GM12878 (cell line): ENCODE results near the gene LZIC. TPM values are rescaled to one million over a fixed set of nuclear protein-coding genes. Genes with fewer than 3 reads are reported as not detected.
A peak's percentile ranks its signal among the peaks of the same experiment; 100 is the strongest.

ENCODE experiments used
- ATAC-seq: fragments of 200-7000 bp; cut with Tn5 transposase; 3 replicates; pipeline ENCODE4 v1.9.1; 2020; ENCODE audit warnings: mild to moderate bottlenecking, moderate library complexity
- BruUV-seq: library from RNA; stranded (reverse); fragments of 400-500 nt; replicated peaks from 2 replicates; lab custom pipeline; 2021; lab: Mats Ljungman, UMichigan
- CTCF ChIA-PET: fragments of 300-600 bp; sonication (Branson Sonifier 250); formaldehyde crosslinking; extraction: SDS; loops from one replicate; lab custom pipeline; 2021; ENCODE audit warnings: inconsistent platforms; lab: Yijun Ruan, JAX
- POLR2A ChIA-PET: fragments of 350-600 bp; formaldehyde crosslinking; extraction: SDS; loops from one replicate; lab custom pipeline; 2021; ENCODE audit warnings: inconsistent platforms; lab: Charles Lee
- RAD21 ChIA-PET: fragments of 300-600 bp; sonication (Branson Sonifier 250); formaldehyde crosslinking; loops from one replicate; lab custom pipeline; 2023; ENCODE audit warnings: antibody characterized with exemption; ENCODE audit not compliant: unreplicated experiment; lab: Charles Lee
- SMC1A ChIA-PET: fragments of 300-600 bp; sonication (Branson Sonifier 250); formaldehyde crosslinking; loops from one replicate; lab custom pipeline; 2023; ENCODE audit not compliant: unreplicated experiment, uncharacterized antibody; lab: Charles Lee
- DNase-seq: peaks from one replicate; pipeline ENCODE4 v3.0.0-alpha.2; 2011; ENCODE audit warnings: low read depth, low spot score
- FAIRE-seq: peaks from 3 replicates; lab custom pipeline; 2011; peaks lifted over from hg19 to GRCh38; lab: Jason Lieb, UNC
- H2AFZ ChIP-seq: 2 replicates; pipeline ENCODE4 v1.6.0; 2011; ENCODE audit warnings: low read depth, low read length, control low read depth; ENCODE audit not compliant: control insufficient read depth
- H3K27ac ChIP-seq: 2 replicates; pipeline ENCODE4 v1.5.1; 2011; ENCODE audit warnings: control low read depth; ENCODE audit not compliant: control insufficient read depth, insufficient read depth
- H3K27me3 ChIP-seq, 2 experiments: replicated peaks in 1 of 2; 2 replicates each; pipeline versions ENCODE4 v1.6.0 to v1.6.1; 2011; ENCODE audit warnings: low read length in 1 of 2; ENCODE audit not compliant: control insufficient read depth in 2 of 2, insufficient read depth in 2 of 2
- H3K36me3 ChIP-seq, 2 experiments: 2 replicates each; pipeline ENCODE4 v1.5.1; 2011; ENCODE audit warnings: low read length in 1 of 2; ENCODE audit not compliant: control insufficient read depth in 2 of 2, insufficient read depth in 2 of 2
- H3K4me1 ChIP-seq: 2 replicates; pipeline ENCODE4 v1.6.1; 2011; ENCODE audit warnings: mild to moderate bottlenecking, low read length, moderate library complexity, mixed read lengths; ENCODE audit not compliant: control insufficient read depth, insufficient read depth
- H3K4me2 ChIP-seq: 2 replicates; pipeline ENCODE4 v1.6.0; 2011; ENCODE audit warnings: control low read depth; ENCODE audit not compliant: control insufficient read depth, insufficient read depth
- H3K4me3 ChIP-seq: fragments of 200-600 bp; sonication (generic); 2 replicates; pipeline ENCODE4 v1.5.1; 2016
- H3K79me2 ChIP-seq: 2 replicates; pipeline ENCODE4 v1.6.0; 2011; ENCODE audit warnings: low read length; ENCODE audit not compliant: control insufficient read depth, insufficient read depth
- H3K9ac ChIP-seq: 2 replicates; pipeline ENCODE4 v1.8.0; 2011; ENCODE audit warnings: low read length, control low read depth, mixed read lengths; ENCODE audit not compliant: control insufficient read depth, insufficient read depth
- H3K9me3 ChIP-seq: replicated peaks from 3 replicates; pipeline ENCODE4 v1.5.1; 2011; ENCODE audit warnings: mild to moderate bottlenecking, low read length; ENCODE audit not compliant: control insufficient read depth, insufficient read depth
- H4K20me1 ChIP-seq: 2 replicates; pipeline ENCODE4 v1.6.0; 2011; ENCODE audit not compliant: control insufficient read depth, insufficient read depth
- ASH2L ChIP-seq: fragments of 300-600, 200-600 bp; sonication (generic); IDR thresholded peaks from 2 replicates; pipeline ENCODE4 v1.6.1; 2017; ENCODE audit warnings: low read depth, mild to moderate bottlenecking, borderline replicate concordance
- ATF3 ChIP-seq: IDR thresholded peaks from 2 replicates; pipeline ENCODE4 v1.6.1; 2011; ENCODE audit warnings: low read depth, mild to moderate bottlenecking, low read length, moderate library complexity, borderline replicate concordance; ENCODE audit errors: extremely low read depth
- BHLHE40 ChIP-seq, 2 experiments: fragments of 450-650 bp in 1 of 2; IDR thresholded peaks; 2 replicates each; pipeline ENCODE4 v1.6.1; 2011 to 2017; ENCODE audit warnings: low read depth in 2 of 2, borderline replicate concordance in 1 of 2, improper control_type of control experiment in 1 of 2, low read length in 1 of 2, mild to moderate bottlenecking in 1 of 2
- CBFB ChIP-seq: IDR thresholded peaks from 2 replicates; pipeline ENCODE4 v1.6.1; 2016; ENCODE audit warnings: antibody characterized with exemption, low read depth
- CHD1 ChIP-seq: IDR thresholded peaks from 2 replicates; pipeline ENCODE4 v1.6.1; 2012; ENCODE audit warnings: low read depth, low read length, improper control_type of control experiment
- EED ChIP-seq: sonication (generic); IDR thresholded peaks from 2 replicates; pipeline ENCODE4 v1.6.1; 2016; ENCODE audit warnings: antibody characterized with exemption, low read depth
- IKZF1 ChIP-seq: fragments of 450-650 bp; conservative IDR thresholded peaks from 2 replicates; pipeline ENCODE4 v1.6.1; 2017; ENCODE audit warnings: antibody characterized with exemption, mild to moderate bottlenecking
- NR2C1 ChIP-seq: fragments of 450-650 bp; IDR thresholded peaks from 2 replicates; pipeline ENCODE4 v1.6.1; 2017; ENCODE audit warnings: antibody characterized with exemption, mild to moderate bottlenecking, moderate library complexity
- PKNOX1 ChIP-seq: fragments of 450-650 bp; IDR thresholded peaks from 2 replicates; pipeline ENCODE4 v1.6.1; 2016; ENCODE audit warnings: mild to moderate bottlenecking
- RAD51 ChIP-seq: fragments of 450-650 bp; IDR thresholded peaks from 2 replicates; pipeline ENCODE4 v1.6.1; 2016; ENCODE audit warnings: moderate library complexity, mild to moderate bottlenecking, inconsistent platforms
- SKIL ChIP-seq: fragments of 450-650 bp; IDR thresholded peaks from 2 replicates; pipeline ENCODE4 v1.6.1; 2017; ENCODE audit warnings: mild to moderate bottlenecking, low read depth, inconsistent platforms; ENCODE audit not compliant: poor library complexity, severe bottlenecking
- SMAD5 ChIP-seq: IDR thresholded peaks from 2 replicates; pipeline ENCODE4 v1.6.1; 2016; ENCODE audit warnings: antibody characterized with exemption, low read depth
- SMARCA5 ChIP-seq: fragments of 450-650 bp; IDR thresholded peaks from 2 replicates; pipeline ENCODE4 v1.6.1; 2017; ENCODE audit warnings: mild to moderate bottlenecking
- SPI1 ChIP-seq: IDR thresholded peaks from 2 replicates; pipeline ENCODE4 v1.6.1; 2011; ENCODE audit warnings: low read depth, mild to moderate bottlenecking, low read length, moderate library complexity, borderline replicate concordance; ENCODE audit not compliant: insufficient read depth
- SREBF2 ChIP-seq: IDR thresholded peaks from 2 replicates; pipeline ENCODE4 v1.6.1; 2012; ENCODE audit warnings: mild to moderate bottlenecking, low read length
- SRF ChIP-seq, 2 experiments: IDR thresholded peaks; 2 replicates each; pipeline ENCODE4 v1.6.1; 2011; ENCODE audit warnings: low read depth in 2 of 2, low read length in 2 of 2, mild to moderate bottlenecking in 1 of 2, moderate library complexity in 1 of 2
- WGBS: methylation state at CpG from one replicate; pipeline ENCODE4 v1.1.6; 2016; ENCODE audit warnings: low lambda C conversion rate; ENCODE audit not compliant: insufficient replicate concordance, insufficient coverage; ENCODE audit errors: missing lambda C conversion rate; 5-methylcytosine and 5-hydroxymethylcytosine counted together
- in situ Hi-C: fragments of 300-500 bp; cut with MboI; formaldehyde crosslinking; loops from 9 replicates; pipeline ENCODE4 v1.14.3; 2018; ENCODE audit warnings: mixed read lengths
- intact Hi-C: fragments of 100-400 bp; cut with micrococcal nuclease; formaldehyde crosslinking; loops from one replicate; pipeline ENCODE4 v1.14.2; 2022; ENCODE audit not compliant: unreplicated experiment
- polyA plus RNA-seq, 11 experiments: library from polyadenylated mRNA; depleted of rRNA in 4 of 11; unstranded in 6 of 11; stranded (reverse) in 5 of 11; fragments of >200 nt; fragmentation: Nextera tagmentation in 4 of 11; fragmentation: Illumina TruSeq in 1 of 11; extraction: Ambion mirVana in 4 of 11; extraction: Trizol in 1 of 11; gene quantifications; 1 replicate in 1 of 11; 2 replicates in 10 of 11; pipeline versions ENCODE4 v1.2.1 to v1.2.3, GENCODE V29; 2011 to 2016; ENCODE audit warnings: inconsistent platforms in 2 of 11, missing spikeins in 2 of 11, low read depth in 1 of 11
- total RNA-seq, 4 experiments: library from RNA; depleted of rRNA in 3 of 4; stranded (reverse); fragments of >200 nt in 3 of 4; fragmentation: Illumina TruSeq in 1 of 4; extraction: Trizol in 1 of 4; gene quantifications; 2 replicates each; pipeline versions ENCODE4 v1.2.1 to v1.2.3, GENCODE V29; 2013 to 2021

The LZIC gene
- total and polyA plus RNA-seq, 10 of the 15 experiments (the other 5 are each of a cell fraction or from before 2014, with no cell fraction given): 7.3 to 30.3 (median 17.1) TPM

- peak; percentile 89 for FAIRE-seq
- peak; percentile 74 to 82 for TF ChIP-seq BHLHE40 (IDR thresholded peaks at IDR 0.05; ENCODE audit: borderline replicate concordance in 1 of 2, low read depth in 2 of 2, low read length in 1 of 2)
- no peak for TF ChIP-seq SRF (IDR thresholded peaks at IDR 0.05; ENCODE audit: low read depth in 2 of 2, low read length in 2 of 2)
- TF ChIP-seq ATF3: peak; percentile 20; the same call in 1 of the 2 replicates
- no peak for TF ChIP-seq SMAD5
- TF ChIP-seq RAD51: peak; percentile 82
- TF ChIP-seq SMARCA5: no peak
- no peak for TF ChIP-seq NR2C1
- 0 out of 2 replicates have a peak, but pooled peaks have one; percentile 6 for TF ChIP-seq PKNOX1
- TF ChIP-seq SREBF2: no peak
- no peak for TF ChIP-seq CBFB
- TF ChIP-seq EED: peak; percentile 30; the same call in 1 of the 2 replicates
- TF ChIP-seq CHD1: no peak
- peak; percentile 60; the same call in 1 of the 2 replicates for TF ChIP-seq SPI1
- TF ChIP-seq ASH2L: no peak
- no peak for TF ChIP-seq SKIL
- TF ChIP-seq IKZF1: 0 out of 2 replicates have a peak, but pooled peaks have one; percentile 19
These were observed 42.8 kb downstream of the LZIC start for GRCh38 chr1:9900142-9901043.

More at GRCh38 chr1:9900142-9901043, 42.8 kb downstream of the LZIC start:
- Histone ChIP-seq H3K4me3 (peak overlapping the region; percentile 7; the same call in 1 of the 2 replicates), H3K9ac (peak overlapping the region; percentile 25; the same call in 1 of the 2 replicates), H3K79me2 (peaks cover 2% of the 10 kb centered on the region; the same call in 1 of the 2 replicates), H4K20me1 (no peaks in the 10 kb centered on the region), H2AFZ (peak overlapping the region; percentile 82), H3K36me3 (no peaks in the 10 kb centered on the region), H3K27ac (no peak overlapping the region), H3K9me3 (no peaks in the 10 kb centered on the region), H3K4me2 (peak overlapping the region; percentile 74), H3K27me3 (no peaks in the 10 kb centered on the region), H3K4me1 (peaks cover 31% of the 10 kb centered on the region)
- ChIA-PET POLR2A (interaction anchor here (0.5 to 0.6 kb wide), 3 partner anchors 14 to 272 kb away, joined by 3 to 5 read pairs (median 4); no protein-coding TSS in a partner anchor), RAD21 (no interaction called here), CTCF (no interaction called here), SMC1A (interaction anchor here (1.3 kb wide), 1 partner anchor 14 kb away, joined by 3 read pairs; no protein-coding TSS in a partner anchor)
- BruUV-seq: no TSS peak
- intact Hi-C loops: no loop called here
- no peak for DNase-seq
- ATAC-seq: peak; percentile 83
- in situ Hi-C loops: no loop called here
- WGBS: 60% methylated on average over 18 of the region's 18 CpGs
